Loucy (cell line): ENCODE measurements around the gene FGF12.

Experiments used
- H2AFZ ChIP-seq: fragments of 200-600 bp; sonication (generic); 2 replicates; pipeline ENCODE4 v1.6.0; 2016; ENCODE audit warnings: antibody characterized with exemption, mild to moderate bottlenecking, low read length, moderate library complexity
- H3F3A ChIP-seq: fragments of 200-600 bp; 2 replicates; pipeline ENCODE4 v1.6.0; 2016; ENCODE audit warnings: antibody characterized with exemption, low read depth, mild to moderate bottlenecking
- H3K27me3 ChIP-seq: fragments of 200-600 bp; sonication (generic); 2 replicates; pipeline ENCODE4 v1.6.1; 2014; ENCODE audit warnings: low read length, mild to moderate bottlenecking; ENCODE audit not compliant: insufficient read depth, poor library complexity, severe bottlenecking
- H3K36me3 ChIP-seq: fragments of 200-600 bp; sonication (generic); 2 replicates; pipeline ENCODE4 v1.6.1; 2016; ENCODE audit warnings: low read length; ENCODE audit not compliant: insufficient read depth
- H3K4me1 ChIP-seq: fragments of 200-600 bp; sonication (generic); 2 replicates; pipeline ENCODE4 v1.5.1; 2014; ENCODE audit warnings: low read length, mild to moderate bottlenecking; ENCODE audit not compliant: insufficient read depth, poor library complexity, severe bottlenecking
- H3K4me2 ChIP-seq: fragments of 200-600 bp; sonication (generic); 2 replicates; pipeline ENCODE4 v1.6.0; 2014; ENCODE audit warnings: antibody characterized with exemption, low read length, low read depth, mild to moderate bottlenecking; ENCODE audit not compliant: poor library complexity, severe bottlenecking
- H3K4me3 ChIP-seq: fragments of 200-600 bp; sonication (generic); 2 replicates; pipeline ENCODE4 v1.5.1; 2014; ENCODE audit warnings: low read length, mild to moderate bottlenecking, mixed read lengths; ENCODE audit not compliant: poor library complexity, severe bottlenecking
- H3K79me2 ChIP-seq: fragments of 200-600 bp; sonication (generic); 2 replicates; pipeline ENCODE4 v1.6.1; 2014; ENCODE audit warnings: low read length; ENCODE audit not compliant: insufficient read depth
- H3K9ac ChIP-seq: fragments of 200-600 bp; sonication (generic); 2 replicates; pipeline ENCODE4 v1.6.0; 2014; ENCODE audit warnings: mild to moderate bottlenecking, low read depth, low read length, moderate library complexity; ENCODE audit not compliant: poor library complexity, severe bottlenecking
- H3K9me2 ChIP-seq: fragments of 200-600 bp; sonication (generic); replicated peaks from 2 replicates; pipeline ENCODE4 v1.6.1; 2016; ENCODE audit warnings: low read depth, low read length, mixed read lengths
- H3K9me3 ChIP-seq: fragments of 200-600 bp; sonication (generic); 2 replicates; pipeline ENCODE4 v1.6.1; 2014; ENCODE audit warnings: mild to moderate bottlenecking, antibody characterized with exemption, low read length, low read depth; ENCODE audit not compliant: insufficient read depth
- H4K20me1 ChIP-seq: fragments of 200-600 bp; sonication (generic); 2 replicates; pipeline ENCODE4 v1.6.0; 2014; ENCODE audit warnings: antibody characterized with exemption, low read length, mild to moderate bottlenecking; ENCODE audit not compliant: insufficient read depth, poor library complexity, severe bottlenecking
- EZH2phosphoT487 ChIP-seq: fragments of 200-600 bp; IDR thresholded peaks from 2 replicates; pipeline ENCODE4 v1.6.1; 2018; ENCODE audit warnings: antibody characterized with exemption, mild to moderate bottlenecking, moderate library complexity, borderline replicate concordance
- TF ChIP-seq, protein P1 (sequence below): fragments of 200-600 bp; sonication (generic); conservative IDR thresholded peaks from 2 replicates; pipeline ENCODE4 v1.5.1; 2014; ENCODE audit warnings: mild to moderate bottlenecking, antibody characterized with exemption, low read length

Gene FGF12

GRCh38 chr3:192273697-192274010 lies 453.7 kb downstream of the FGF12 start:
- H3K36me3 ChIP-seq = no peaks in the 10 kb centered on the region
- no peaks in the 10 kb centered on the region for H3K9me3 ChIP-seq
- no peaks in the 10 kb centered on the region for H3F3A ChIP-seq
- no peak overlapping the region for H3K9ac ChIP-seq
- no peaks in the 10 kb centered on the region for H3K27me3 ChIP-seq
- 0 out of 2 replicates have a peak, but pooled peaks cover 4% of the 10 kb centered on the region for H3K9me2 ChIP-seq
- H2AFZ ChIP-seq = no peak overlapping the region
- H4K20me1 ChIP-seq = no peaks in the 10 kb centered on the region
- H3K79me2 ChIP-seq = no peaks in the 10 kb centered on the region
- H3K4me1 ChIP-seq = no peaks in the 10 kb centered on the region
- H3K4me3 ChIP-seq = no peak overlapping the region
- no peak overlapping the region for H3K4me2 ChIP-seq
- no peak for TF ChIP-seq EZH2phosphoT487
- TF ChIP-seq, protein P1, sequence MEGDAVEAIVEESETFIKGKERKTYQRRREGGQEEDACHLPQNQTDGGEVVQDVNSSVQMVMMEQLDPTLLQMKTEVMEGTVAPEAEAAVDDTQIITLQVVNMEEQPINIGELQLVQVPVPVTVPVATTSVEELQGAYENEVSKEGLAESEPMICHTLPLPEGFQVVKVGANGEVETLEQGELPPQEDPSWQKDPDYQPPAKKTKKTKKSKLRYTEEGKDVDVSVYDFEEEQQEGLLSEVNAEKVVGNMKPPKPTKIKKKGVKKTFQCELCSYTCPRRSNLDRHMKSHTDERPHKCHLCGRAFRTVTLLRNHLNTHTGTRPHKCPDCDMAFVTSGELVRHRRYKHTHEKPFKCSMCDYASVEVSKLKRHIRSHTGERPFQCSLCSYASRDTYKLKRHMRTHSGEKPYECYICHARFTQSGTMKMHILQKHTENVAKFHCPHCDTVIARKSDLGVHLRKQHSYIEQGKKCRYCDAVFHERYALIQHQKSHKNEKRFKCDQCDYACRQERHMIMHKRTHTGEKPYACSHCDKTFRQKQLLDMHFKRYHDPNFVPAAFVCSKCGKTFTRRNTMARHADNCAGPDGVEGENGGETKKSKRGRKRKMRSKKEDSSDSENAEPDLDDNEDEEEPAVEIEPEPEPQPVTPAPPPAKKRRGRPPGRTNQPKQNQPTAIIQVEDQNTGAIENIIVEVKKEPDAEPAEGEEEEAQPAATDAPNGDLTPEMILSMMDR = no peak

DNA sequence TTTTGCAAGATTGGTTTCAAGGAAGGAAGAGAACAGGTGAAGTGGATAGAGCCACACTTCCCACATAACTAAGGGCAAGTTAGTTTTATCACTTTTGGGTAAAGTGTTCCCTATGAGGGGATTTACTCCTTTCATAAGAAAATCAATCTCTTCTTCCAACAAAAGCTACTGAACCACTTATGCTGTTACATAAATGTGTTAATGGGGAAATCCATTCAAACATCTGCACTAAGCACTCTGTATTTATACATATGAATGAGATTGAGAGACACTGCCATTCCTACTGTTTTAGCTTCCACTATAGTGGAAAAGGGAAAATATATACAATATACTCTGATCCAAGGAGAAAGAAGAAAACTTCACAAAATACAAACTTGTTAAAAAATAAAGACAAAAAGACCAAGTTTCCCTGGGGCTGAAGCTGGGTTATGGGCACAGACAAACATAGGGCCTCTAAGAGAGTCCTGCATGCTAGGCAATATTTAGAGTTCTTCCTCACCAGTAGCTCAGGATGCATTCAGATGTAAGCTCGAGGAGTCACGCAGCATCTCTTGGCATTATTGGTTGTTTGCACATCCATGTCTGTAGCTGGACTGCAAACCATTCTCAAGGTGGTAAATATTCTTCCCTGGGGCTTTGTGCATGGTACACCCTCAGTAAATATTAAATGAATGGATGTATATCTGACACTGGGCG lies 454.2 kb downstream of the FGF12 start:
- Histone ChIP-seq H3K9ac (no peak overlapping the region), H2AFZ (no peak overlapping the region), H4K20me1 (no peaks in the 10 kb centered on the region), H3K4me1 (no peaks in the 10 kb centered on the region), H3F3A (no peaks in the 10 kb centered on the region), H3K36me3 (no peaks in the 10 kb centered on the region), H3K4me3 (no peak overlapping the region), H3K27me3 (no peaks in the 10 kb centered on the region), H3K9me2 (0 out of 2 replicates have a peak, but pooled peaks cover 4% of the 10 kb centered on the region), H3K4me2 (no peak overlapping the region), H3K9me3 (no peaks in the 10 kb centered on the region), H3K79me2 (no peaks in the 10 kb centered on the region)
- TF ChIP-seq, protein P1 = no peak
- TF ChIP-seq EZH2phosphoT487 = no peak

GRCh38 chr3:192262001-192262400 lies 465.3 kb downstream of the FGF12 start:
- no peaks in the 10 kb centered on the region for H3F3A ChIP-seq
- H3K36me3 ChIP-seq = no peaks in the 10 kb centered on the region
- no peaks in the 10 kb centered on the region for H4K20me1 ChIP-seq
- H2AFZ ChIP-seq = no peak overlapping the region
- H3K27me3 ChIP-seq = no peaks in the 10 kb centered on the region
- TF ChIP-seq EZH2phosphoT487 = no peak
- TF ChIP-seq, protein P1 = no peak
- H3K9me2 ChIP-seq = no peaks in the 10 kb centered on the region
- no peak overlapping the region for H3K4me3 ChIP-seq
- H3K9me3 ChIP-seq = 0 out of 2 replicates have a peak, but pooled peaks cover 2% of the 10 kb centered on the region
- H3K79me2 ChIP-seq = no peaks in the 10 kb centered on the region
- H3K9ac ChIP-seq = no peak overlapping the region
- no peaks in the 10 kb centered on the region for H3K4me1 ChIP-seq
- H3K4me2 ChIP-seq = no peak overlapping the region
